ENCODE results near the gene RALGPS1.

DNA sequence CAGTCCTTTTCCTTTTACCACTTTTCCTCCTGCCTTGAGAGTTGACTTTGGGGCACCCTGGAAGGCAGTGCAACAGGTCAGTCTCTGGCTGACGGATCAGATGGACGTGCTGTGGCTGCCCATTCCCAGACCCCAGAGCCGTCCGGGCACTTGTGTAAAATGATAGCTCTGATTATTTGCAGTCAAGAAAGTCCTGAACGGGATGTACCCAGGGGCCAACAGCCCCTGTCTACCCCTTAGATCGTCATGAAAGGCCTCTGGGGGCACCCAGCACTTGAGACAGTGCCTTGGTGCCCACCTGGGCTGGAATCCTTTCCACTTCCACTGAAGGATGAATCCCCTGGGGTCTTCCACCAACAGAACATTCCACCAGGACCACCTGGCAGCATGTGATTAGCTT, 225.6 kb downstream of the RALGPS1 start:
- TF ChIP-seq MEIS1 (CRISPR knock-in tag; IDR thresholded peaks at IDR 0.05; ENCODE audit: borderline replicate concordance) (no peak), ZNF121 (tag by site-specific recombination; IDR thresholded peaks at IDR 0.05) (no peak), ZBTB8A (tag by site-specific recombination; IDR thresholded peaks at IDR 0.05) (no peak)
- TF ChIP-seq, protein P1, sequence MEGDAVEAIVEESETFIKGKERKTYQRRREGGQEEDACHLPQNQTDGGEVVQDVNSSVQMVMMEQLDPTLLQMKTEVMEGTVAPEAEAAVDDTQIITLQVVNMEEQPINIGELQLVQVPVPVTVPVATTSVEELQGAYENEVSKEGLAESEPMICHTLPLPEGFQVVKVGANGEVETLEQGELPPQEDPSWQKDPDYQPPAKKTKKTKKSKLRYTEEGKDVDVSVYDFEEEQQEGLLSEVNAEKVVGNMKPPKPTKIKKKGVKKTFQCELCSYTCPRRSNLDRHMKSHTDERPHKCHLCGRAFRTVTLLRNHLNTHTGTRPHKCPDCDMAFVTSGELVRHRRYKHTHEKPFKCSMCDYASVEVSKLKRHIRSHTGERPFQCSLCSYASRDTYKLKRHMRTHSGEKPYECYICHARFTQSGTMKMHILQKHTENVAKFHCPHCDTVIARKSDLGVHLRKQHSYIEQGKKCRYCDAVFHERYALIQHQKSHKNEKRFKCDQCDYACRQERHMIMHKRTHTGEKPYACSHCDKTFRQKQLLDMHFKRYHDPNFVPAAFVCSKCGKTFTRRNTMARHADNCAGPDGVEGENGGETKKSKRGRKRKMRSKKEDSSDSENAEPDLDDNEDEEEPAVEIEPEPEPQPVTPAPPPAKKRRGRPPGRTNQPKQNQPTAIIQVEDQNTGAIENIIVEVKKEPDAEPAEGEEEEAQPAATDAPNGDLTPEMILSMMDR (tag by site-specific recombination; IDR thresholded peaks at IDR 0.05), result no peak
